MCF 10A (cell line): ENCODE results near the gene SEPHS1. TPM values are rescaled to one million over a fixed set of nuclear protein-coding genes. Genes with fewer than 3 reads are reported as not detected.
"Not testable (repeated sequence)": the region's sequence is repeated elsewhere in the genome, so short reads cannot be mapped to it uniquely, and the experiment has no call there.

ENCODE experiments used
- BruUV-seq: library from RNA; stranded (reverse); fragments of 400-500 nt; replicated peaks from 2 replicates; lab custom pipeline; 2021; lab: Mats Ljungman, UMichigan
- CTCF ChIA-PET: fragments of 300-600 bp; sonication (Branson Sonifier 250); formaldehyde crosslinking; extraction: SDS; loops from one replicate; lab custom pipeline; 2021; ENCODE audit warnings: antibody characterized with exemption, inconsistent platforms; lab: Yijun Ruan, JAX
- POLR2A ChIA-PET: fragments of 300-600, 350-650 bp; sonication (Branson Sonifier 250); formaldehyde crosslinking; extraction: SDS; loops from one replicate; lab custom pipeline; 2020; ENCODE audit warnings: antibody characterized with exemption, inconsistent platforms; lab: Yijun Ruan, JAX
- DNase-seq: peaks from one replicate; pipeline ENCODE4 v3.0.0-alpha.2; 2018; ENCODE audit not compliant: unreplicated experiment
- H3K27ac Mint-ChIP-seq: one replicate; pipeline ENCODE4 v1.8.0; 2022; ENCODE audit warnings: mild to moderate bottlenecking, low read depth, mixed read lengths; ENCODE audit not compliant: unreplicated experiment
- H3K27me3 Mint-ChIP-seq: one replicate; pipeline ENCODE4 v1.8.0; 2022; ENCODE audit warnings: mixed read lengths; ENCODE audit not compliant: insufficient read depth, unreplicated experiment
- H3K36me3 Mint-ChIP-seq: one replicate; pipeline ENCODE4 v1.8.0; 2022; ENCODE audit warnings: mild to moderate bottlenecking, moderate library complexity, mixed read lengths; ENCODE audit not compliant: insufficient read depth, unreplicated experiment
- H3K4me1 Mint-ChIP-seq: one replicate; pipeline ENCODE4 v1.8.0; 2022; ENCODE audit warnings: mixed read lengths; ENCODE audit not compliant: insufficient read depth, unreplicated experiment
- H3K4me3 Mint-ChIP-seq: one replicate; pipeline ENCODE4 v1.8.0; 2022; ENCODE audit warnings: mild to moderate bottlenecking, moderate library complexity, mixed read lengths; ENCODE audit not compliant: unreplicated experiment
- H3K9me3 Mint-ChIP-seq: one replicate; pipeline ENCODE4 v1.8.0; 2022; ENCODE audit warnings: mixed read lengths; ENCODE audit not compliant: unreplicated experiment
- CTCF ChIP-seq: fragments of 200-600 bp; IDR thresholded peaks from one replicate; pipeline ENCODE4 v1.8.0; 2022; ENCODE audit warnings: antibody characterized with exemption, mild to moderate bottlenecking; ENCODE audit not compliant: unreplicated experiment
- intact Hi-C: fragments of 100-400 bp; cut with micrococcal nuclease; formaldehyde crosslinking; loops from 2 replicates; pipeline ENCODE4 v1.14.1; 2022
- total RNA-seq: library from RNA; stranded (reverse); gene quantifications from 2 replicates; pipeline ENCODE4 v1.2.3, GENCODE V29; 2022

The SEPHS1 gene
- total RNA-seq, 1 experiment from 2014 or later: 60.8 TPM

DNA sequence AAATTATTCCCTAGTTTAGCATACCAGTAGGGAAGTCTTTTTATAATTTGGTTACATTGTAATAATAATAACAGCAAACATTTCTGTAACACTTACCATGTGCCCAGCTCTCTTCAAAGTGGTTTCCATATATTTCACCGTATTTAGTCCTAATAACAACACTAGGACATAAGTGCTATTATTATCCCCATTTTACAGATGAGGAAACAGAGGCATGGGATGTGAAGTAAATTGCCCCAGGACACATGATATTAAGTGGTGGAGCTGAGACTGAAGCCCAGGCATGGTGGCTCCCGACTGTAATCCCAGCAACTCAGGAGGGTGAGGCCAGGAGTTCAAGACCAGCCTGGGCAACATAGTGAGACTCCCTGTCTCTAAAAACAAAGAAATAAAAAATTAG lies 53.3 kb downstream of the SEPHS1 start:
- no peak for DNase-seq
- Mint-ChIP-seq H3K4me1 (peaks cover 5% of the 10 kb centered on the region), H3K36me3 (peaks cover 14% of the 10 kb centered on the region), H3K27me3 (no peaks in the 10 kb centered on the region), H3K27ac (no peak overlapping the region), H3K9me3 (no peaks in the 10 kb centered on the region), H3K4me3 (no peak overlapping the region)
- intact Hi-C loops: no loop called here
- ChIA-PET CTCF (interaction anchor here (0.6 to 0.8 kb wide), 3 partner anchors 9 to 1283 kb away, joined by 3 to 7 read pairs (median 3); no protein-coding TSS in a partner anchor), POLR2A (no interaction called here)
- TF ChIP-seq CTCF: no peak
- BruUV-seq: no TSS peak

GRCh38 chr10:13291821-13292773 lies 56.0 kb downstream of the SEPHS1 start:
- no peak overlapping the region for H3K27ac Mint-ChIP-seq
- ChIA-PET CTCF (interaction anchor here (0.6 to 1.2 kb wide), 2 partner anchors 11 to 1688 kb away, joined by 4 to 6 read pairs; no protein-coding TSS in a partner anchor), POLR2A (interaction anchor here (0.7 to 0.8 kb wide), 2 partner anchors 10 kb away, joined by 3 to 4 read pairs; no protein-coding TSS in a partner anchor)

DNA sequence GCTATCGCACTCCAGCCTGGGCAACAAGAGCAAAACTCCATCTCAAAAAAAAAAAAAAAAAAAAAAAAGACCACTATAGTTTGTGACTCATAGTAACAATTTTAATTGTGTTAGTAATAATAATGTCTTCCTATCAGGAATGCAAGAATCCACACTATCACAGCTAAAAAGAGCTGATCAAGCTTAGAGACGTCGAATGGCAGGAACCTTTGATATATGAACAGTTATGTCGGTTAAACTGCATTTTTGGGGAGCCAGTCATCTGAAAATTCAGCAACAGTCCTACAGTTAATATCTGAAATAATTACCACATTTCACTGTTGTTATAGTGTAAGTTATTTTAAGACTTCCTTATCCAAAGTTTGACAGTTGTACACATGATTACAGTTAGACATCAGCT lies 57.0 kb downstream of the SEPHS1 start:
- Mint-ChIP-seq H3K27ac (no peak overlapping the region), H3K9me3 (no peaks in the 10 kb centered on the region), H3K4me3 (no peak overlapping the region), H3K4me1 (peaks cover 7% of the 10 kb centered on the region), H3K27me3 (no peaks in the 10 kb centered on the region), H3K36me3 (peaks cover 19% of the 10 kb centered on the region)
- POLR2A ChIA-PET: interaction anchor here (1.2 kb wide), 1 partner anchor 9 kb away, joined by 4 read pairs; the partner anchor contains the start of gene PHYH
- CTCF ChIA-PET: interaction anchor here (0.6 kb wide), 1 partner anchor 10 kb away, joined by 3 read pairs; no protein-coding TSS in a partner anchor
- no peak for DNase-seq
- TF ChIP-seq CTCF: no peak
- intact Hi-C loops: no loop called here
- no TSS peak for BruUV-seq

More at GRCh38 chr10:13291821-13292773, 56.0 kb downstream of the SEPHS1 start:
- Mint-ChIP-seq H3K4me1 (peaks cover 7% of the 10 kb centered on the region), H3K27me3 (no peaks in the 10 kb centered on the region), H3K4me3 (no peak overlapping the region), H3K9me3 (no peaks in the 10 kb centered on the region), H3K36me3 (peaks cover 14% of the 10 kb centered on the region)
- DNase-seq: no peak
- TF ChIP-seq CTCF: no peak
- intact Hi-C loops: no loop called here
- no TSS peak for BruUV-seq

DNA sequence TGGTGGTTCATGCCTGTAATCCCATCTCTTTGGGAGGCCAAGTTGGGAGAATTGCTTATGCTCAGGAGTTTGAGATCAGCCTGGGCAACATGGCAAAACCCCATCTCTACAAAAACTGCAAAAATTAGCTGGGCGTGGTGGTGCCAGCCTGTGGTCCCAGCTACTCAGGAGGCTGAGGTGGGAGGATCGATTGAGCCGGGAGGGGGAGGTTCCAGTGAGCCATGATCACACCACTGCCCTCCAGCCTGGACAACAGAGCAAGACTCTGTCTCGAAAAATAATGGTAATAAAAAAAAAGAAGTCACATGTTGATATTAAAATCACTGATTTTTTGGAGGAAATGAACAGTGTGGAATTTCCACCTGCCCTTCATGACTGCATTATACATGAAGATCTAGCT lies 64.0 kb downstream of the SEPHS1 start:
- ChIA-PET POLR2A (interaction anchor here (0.6 kb wide), 1 partner anchor 18 kb away, joined by 4 read pairs; no protein-coding TSS in a partner anchor), CTCF (interaction anchor here (0.6 to 1.5 kb wide), 2 partner anchors 39 to 77 kb away, joined by 3 to 4 read pairs; no protein-coding TSS in a partner anchor)
- H3K27me3 Mint-ChIP-seq: no peaks in the 10 kb centered on the region
- peaks cover 13% of the 10 kb centered on the region for H3K36me3 Mint-ChIP-seq
- intact Hi-C loops: no loop called here
- DNase-seq: no peak
- no peak overlapping the region for H3K27ac Mint-ChIP-seq
- H3K9me3 Mint-ChIP-seq: no peaks in the 10 kb centered on the region
- no peak for TF ChIP-seq CTCF
- no peak overlapping the region for H3K4me3 Mint-ChIP-seq
- no TSS peak for BruUV-seq
- H3K4me1 Mint-ChIP-seq: peaks cover 7% of the 10 kb centered on the region

DNA sequence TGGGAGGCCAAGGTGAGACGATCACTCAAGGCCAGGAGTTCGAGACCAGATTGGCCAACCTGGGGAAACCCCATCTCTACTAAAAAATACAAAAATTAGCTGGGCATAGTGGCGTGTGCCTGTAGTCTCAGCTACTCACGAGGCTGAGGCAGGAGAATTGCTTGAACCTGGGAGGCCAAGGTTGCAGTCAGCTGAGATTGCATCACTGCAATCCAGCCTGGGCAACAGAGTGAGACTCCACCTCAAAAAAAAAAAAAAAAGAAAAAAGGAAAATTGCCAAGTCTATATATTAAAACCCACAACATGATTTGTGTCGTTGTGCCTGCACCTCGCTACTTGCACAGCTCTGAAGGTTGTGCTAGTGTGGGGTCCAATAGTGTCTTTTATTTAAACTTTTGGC lies 65.7 kb downstream of the SEPHS1 start:
- H3K9me3 Mint-ChIP-seq, DNase-seq, intact Hi-C loops, BruUV-seq, H3K4me1 Mint-ChIP-seq, H3K4me3 Mint-ChIP-seq, H3K27me3 Mint-ChIP-seq, POLR2A ChIA-PET, CTCF ChIA-PET: not testable (repeated sequence)
- Mint-ChIP-seq H3K27ac (peak overlapping the region; percentile 27), H3K36me3 (peaks cover 21% of the 10 kb centered on the region)
